Left forelimb (tissue), 1 donor: ENCODE results near the gene ITGAL.
"Not testable (repeated sequence)": the region's sequence is repeated elsewhere in the genome, so short reads cannot be mapped to it uniquely, and the experiment has no call there.

Source experiments
- DNase-seq: peaks from one replicate; pipeline ENCODE4 v3.0.0-alpha.2; 2018; ENCODE audit warnings: low spot score

Gene ITGAL

DNA sequence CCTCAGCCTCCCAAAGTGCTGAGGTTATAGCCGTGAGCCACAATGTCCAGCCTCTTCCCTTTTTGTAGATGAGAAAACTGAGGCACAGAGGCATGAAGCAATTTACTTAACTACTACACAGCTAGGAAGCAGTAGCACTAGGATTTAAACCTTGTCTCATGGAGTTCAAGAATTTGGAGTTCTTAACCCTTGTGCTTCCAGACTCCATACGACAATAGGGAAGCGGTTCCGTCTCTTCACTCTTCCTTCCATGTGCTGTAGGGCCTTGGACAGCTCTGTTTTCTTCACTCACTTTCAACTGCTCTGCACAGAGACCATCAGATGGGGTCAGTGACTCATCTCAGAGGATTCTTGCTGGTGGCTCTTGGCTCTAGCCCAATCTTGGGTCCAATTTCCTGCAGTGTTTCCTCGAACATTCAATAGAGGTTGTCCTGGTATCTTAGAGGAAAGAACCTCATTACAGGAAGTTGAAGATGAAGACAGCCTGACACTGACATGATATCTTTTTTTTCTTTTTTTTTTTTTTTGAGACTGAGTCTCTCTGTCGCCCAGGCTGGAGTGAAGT lies 19.3 kb downstream of the ITGAL start:
- no peak for DNase-seq

DNA sequence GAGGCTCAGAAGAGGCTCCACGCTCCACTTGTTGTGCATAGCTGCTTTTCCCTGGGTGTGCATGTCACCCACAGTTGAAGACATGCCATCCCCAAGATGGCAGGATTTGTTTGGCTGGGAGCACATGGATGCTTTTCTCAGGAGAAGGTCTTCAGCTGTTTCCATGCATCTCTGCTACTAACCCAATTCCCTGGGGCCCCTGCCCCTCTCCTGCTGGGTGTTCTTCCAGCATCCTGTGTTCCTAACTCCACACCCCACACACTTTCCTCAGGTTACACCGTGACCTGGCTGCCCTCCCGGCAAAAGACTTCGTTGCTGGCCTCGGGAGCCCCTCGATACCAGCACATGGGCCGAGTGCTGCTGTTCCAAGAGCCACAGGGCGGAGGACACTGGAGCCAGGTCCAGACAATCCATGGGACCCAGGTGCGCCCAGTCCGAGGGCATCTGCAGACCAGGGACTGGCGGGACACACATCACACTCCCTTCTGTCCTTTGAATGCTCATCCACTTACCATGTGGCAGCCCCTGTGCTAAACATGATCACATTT lies 21.5 kb downstream of the ITGAL start:
- DNase-seq, result no peak

DNA sequence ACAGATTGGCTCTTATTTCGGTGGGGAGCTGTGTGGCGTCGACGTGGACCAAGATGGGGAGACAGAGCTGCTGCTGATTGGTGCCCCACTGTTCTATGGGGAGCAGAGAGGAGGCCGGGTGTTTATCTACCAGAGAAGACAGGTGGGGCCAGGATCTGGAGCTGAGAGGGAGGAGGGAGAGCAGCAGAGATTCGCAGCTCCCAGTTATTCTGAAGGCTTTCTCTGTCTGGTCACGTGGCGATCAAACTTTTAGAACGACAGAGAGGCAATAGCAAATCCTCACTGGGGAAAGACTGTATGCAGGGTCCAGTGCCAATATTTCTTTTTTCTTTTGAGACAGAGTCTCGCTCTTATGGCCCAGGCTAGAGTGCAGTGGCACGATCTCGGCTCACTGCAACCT lies 22.2 kb downstream of the ITGAL start:
- DNase-seq, result no peak

DNA sequence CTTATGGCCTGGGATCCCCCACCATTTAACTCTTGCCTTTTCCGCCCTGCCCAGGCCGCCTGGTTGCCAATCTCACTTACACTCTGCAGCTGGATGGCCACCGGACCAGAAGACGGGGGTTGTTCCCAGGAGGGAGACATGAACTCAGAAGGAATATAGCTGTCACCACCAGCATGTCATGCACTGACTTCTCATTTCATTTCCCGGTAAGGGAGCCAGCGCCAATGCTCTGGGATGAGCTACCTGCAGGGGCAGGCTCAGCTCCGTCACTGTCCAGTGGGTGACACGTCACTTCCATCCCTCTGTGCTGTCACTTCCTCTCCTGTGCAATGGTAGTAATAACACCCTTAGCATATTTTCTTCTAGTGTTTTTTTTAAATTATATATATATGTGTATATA lies 26.7 kb downstream of the ITGAL start:
- no peak for DNase-seq

DNA sequence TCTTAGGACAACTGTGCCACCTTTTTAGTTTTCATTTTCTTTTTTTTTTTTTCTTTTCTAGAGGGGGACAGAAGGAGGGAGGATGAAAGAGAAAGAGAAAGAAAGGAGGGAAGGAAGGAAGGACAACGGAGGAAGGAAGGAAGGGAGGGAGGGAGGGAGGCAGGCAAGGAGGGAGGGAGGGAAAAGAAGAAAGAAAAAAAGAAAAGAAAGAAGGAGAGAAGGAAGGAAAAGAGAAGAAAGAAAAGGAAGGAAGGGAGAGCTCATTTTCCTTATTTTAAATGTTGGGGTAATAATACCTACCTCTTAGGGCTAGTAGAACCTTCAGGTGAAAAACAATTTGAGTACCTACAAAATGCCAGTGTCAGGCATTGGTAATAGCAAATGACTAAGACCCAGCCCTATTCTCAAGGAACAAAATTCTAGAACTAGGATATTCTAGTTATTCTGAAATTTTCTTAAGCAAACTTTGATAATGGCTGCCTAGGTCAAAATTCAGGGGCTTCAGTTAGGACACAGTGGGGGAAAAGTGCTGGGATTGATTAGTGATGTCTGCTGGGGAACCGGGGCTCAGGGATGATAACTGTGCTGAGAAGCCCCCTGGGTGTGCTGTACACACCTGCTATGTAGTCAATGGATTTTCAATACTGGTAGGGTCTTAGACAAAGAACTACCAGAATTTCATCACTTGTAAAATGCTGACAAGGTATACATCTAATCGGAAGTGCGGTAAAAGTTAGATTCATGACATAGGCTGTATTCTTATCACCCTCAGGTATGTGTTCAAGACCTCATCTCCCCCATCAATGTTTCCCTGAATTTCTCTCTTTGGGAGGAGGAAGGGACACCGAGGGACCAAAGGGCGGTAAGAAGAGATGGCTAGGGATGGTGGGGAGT lies 31.1 kb downstream of the ITGAL start:
- DNase-seq, result no peak

DNA sequence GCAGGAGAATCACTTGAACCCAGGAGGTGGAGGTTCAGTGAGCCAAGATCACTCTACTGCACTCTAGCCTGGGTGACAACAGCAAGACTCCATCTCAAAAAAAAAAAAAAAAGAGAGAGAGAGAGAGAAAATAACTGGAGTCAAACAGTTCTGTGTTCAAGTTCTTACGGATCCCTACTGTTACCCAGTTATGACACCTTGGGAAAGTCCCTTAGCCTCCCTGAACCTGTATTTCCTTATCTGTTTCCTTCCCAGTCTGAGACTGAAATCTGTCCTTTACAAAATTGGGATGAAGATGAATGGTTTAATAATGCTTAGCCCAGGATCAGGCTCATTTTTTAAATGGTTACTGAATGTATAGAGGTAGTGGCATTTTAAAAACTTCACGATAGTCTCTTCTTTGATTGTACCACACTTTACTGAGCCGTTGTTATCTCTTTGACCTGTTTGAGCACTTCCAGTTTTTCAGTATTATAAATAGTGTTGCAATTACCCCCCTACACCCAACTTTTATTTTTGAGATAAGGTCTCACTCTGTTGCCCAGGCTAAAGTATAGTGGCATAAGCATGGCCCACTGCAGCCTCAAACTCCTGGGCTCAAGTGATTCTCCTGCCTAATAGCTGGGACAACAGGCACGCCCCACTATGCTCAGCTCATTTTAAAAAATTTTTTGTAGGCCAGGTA lies 36.7 kb downstream of the ITGAL start:
- no peak for DNase-seq

DNA sequence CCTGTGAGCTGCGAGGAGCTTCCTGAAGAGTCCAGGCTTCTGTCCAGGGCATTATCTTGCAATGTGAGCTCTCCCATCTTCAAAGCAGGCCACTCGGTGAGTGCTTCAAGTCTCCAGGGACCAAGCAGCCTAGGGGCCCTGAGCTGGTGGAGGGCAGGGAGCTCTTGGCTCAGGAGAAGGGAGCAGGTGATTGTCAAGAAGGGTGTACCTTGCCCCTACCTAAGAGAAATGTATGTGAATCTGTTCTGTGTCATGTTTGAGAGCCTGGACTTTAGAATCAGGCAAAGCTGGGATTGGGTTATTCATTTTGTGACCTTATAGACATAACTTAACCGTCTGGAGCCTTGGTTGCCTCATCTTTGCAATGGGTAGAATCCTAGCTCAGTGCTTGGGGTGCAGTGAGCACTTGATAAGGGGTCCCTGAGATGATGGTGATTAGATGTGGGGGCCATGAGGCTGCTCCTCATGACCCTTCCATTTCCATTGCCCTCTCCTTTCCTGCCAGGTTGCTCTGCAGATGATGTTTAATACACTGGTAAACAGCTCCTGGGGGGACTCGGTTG lies 37.9 kb downstream of the ITGAL start:
- no peak for DNase-seq

DNA sequence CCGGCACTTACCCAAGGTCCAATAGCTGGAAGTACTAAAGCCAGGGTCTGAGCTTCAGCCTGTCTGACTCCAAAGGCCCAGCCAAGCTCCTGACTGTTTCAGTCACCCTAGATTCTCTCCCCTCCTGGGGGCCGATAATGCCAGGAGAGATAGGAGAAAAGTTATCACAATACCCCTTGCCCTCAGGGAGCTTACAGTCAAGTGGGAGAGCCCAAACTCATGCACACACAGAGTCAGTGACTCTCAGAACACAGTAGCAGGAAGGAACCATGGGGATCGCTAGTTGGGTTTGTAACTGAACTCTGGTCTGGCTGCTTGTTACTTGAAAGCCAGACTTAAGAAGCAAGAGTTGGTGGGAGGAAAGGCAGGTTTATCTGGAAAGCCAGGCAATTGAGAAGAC lies 39.0 kb downstream of the ITGAL start:
- no peak for DNase-seq

DNA sequence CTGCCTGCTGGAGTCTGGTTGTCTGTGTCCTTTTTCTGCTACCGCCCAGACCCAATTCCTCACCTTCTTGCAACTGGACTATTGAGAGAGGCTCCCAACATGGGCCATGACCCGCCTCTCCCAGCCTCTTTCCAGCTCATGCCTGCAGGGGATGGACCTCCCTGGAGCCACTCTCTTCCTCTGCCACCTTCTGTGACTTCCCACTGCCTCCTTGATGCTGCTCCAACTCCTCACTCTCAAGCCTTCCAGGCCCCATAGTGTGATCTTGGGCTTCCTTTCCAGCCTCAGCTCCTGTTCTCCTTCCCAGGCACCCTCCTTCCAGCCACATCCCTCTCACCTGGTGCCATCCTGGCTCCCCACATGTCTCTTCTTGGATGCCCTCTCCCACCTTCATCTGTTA lies 42.7 kb downstream of the ITGAL start:
- DNase-seq, result no peak

DNA sequence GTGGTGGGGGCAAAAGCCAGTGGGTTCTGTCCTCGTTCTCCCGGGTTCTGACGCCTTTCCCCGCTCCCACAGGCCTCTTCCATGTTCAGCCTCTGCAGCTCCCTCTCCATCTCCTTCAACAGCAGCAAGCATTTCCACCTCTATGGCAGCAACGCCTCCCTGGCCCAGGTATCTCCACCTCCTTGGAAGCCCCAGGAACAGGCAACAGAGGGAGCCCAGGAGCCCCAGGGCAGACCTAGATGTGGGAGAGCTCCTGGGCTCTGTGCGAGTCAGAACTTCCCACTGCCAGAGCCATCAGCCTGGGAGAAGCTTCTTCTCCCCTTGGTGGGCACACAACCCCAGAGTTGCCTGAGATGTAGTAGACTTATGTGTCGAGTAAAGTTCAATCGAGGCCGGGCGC lies 46.0 kb downstream of the ITGAL start:
- DNase-seq, result no peak

DNA sequence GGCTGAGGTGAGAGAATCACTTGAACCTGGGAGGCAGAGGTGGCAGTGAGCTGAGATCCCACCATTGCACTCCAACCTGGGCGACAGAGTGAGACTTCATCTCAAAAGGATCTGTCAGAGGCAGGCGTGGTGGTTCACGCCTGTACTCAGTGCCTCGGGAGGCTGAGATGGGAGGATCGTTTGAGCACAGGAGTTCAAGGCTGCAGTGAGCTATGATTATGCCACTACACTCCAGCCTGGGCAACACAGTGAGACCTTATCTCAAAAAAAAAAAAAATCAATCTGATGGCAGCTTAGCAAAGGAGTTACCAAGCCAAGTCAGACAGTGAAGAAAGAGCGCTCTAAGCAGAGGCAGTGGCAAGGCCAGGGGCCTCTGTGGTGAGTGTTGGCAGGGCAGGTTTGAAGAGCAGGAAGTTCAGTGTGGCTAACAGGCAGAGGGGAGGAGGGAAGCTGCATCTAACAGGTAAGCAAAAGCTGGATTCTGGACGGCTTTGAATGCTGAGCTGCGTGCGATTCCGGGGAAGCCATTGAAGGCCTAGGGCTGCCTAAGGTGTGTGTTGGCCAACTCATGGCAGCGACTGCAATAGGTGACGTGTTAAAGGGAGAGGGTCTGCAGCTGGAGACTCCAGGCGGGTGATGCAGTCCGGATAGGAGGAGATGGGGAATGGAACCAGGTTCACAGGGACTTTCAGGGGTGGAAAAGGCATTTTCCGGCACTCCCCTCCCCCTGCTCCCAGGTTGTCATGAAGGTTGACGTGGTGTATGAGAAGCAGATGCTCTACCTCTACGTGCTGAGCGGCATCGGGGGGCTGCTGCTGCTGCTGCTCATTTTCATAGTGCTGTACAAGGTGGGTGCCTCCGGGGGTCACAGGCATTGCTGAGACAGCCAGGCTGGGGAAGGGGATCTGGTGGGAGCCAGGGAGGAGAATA lies 46.8 kb downstream of the ITGAL start:
- no peak for DNase-seq

DNA sequence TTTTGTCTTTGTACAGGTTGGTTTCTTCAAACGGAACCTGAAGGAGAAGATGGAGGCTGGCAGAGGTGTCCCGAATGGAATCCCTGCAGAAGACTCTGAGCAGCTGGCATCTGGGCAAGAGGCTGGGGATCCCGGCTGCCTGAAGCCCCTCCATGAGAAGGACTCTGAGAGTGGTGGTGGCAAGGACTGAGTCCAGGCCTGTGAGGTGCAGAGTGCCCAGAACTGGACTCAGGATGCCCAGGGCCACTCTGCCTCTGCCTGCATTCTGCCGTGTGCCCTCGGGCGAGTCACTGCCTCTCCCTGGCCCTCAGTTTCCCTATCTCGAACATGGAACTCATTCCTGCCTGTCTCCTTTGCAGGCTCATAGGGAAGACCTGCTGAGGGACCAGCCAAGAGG lies 48.9 kb downstream of the ITGAL start:
- DNase-seq, result no peak

DNA sequence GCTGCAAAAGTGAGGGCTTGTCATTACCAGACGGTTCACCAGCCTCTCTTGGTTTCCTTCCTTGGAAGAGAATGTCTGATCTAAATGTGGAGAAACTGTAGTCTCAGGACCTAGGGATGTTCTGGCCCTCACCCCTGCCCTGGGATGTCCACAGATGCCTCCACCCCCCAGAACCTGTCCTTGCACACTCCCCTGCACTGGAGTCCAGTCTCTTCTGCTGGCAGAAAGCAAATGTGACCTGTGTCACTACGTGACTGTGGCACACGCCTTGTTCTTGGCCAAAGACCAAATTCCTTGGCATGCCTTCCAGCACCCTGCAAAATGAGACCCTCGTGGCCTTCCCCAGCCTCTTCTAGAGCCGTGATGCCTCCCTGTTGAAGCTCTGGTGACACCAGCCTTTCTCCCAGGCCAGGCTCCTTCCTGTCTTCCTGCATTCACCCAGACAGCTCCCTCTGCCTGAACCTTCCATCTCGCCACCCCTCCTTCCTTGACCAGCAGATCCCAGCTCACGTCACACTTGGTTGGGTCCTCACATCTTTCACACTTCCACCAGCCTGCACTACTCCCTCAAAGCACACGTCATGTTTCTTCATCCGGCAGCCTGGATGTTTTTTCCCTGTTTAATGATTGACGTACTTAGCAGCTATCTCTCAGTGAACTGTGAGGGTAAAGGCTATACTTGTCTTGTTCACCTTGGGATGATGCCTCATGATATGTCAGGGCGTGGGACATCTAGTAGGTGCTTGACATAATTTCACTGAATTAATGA lies 49.5 kb downstream of the ITGAL start:
- DNase-seq, result no peak

DNA sequence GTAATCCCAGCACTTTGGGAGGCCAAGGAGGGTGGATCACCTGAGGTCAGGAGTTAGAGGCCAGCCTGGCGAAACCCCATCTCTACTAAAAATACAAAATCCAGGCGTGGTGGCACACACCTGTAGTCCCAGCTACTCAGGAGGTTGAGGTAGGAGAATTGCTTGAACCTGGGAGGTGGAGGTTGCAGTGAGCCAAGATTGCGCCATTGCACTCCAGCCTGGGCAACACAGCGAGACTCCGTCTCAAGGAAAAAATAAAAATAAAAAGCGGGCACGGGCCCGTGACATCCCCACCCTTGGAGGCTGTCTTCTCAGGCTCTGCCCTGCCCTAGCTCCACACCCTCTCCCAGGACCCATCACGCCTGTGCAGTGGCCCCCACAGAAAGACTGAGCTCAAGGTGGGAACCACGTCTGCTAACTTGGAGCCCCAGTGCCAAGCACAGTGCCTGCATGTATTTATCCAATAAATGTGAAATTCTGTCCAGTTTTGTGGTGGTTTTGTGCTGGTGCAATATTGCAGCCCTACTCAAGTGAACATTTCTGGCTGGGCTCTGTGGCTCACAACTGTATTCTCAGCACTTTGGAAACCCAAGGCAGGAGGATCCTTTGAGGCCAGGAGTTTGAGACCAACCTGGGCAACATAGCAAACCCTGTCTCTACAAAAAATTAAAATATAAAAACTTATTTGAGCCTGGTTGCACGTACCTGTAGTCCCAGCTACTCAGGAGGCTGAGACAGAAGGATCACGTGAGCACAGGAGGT lies 50.3 kb downstream of the ITGAL start:
- DNase-seq, result not testable (repeated sequence)

DNA sequence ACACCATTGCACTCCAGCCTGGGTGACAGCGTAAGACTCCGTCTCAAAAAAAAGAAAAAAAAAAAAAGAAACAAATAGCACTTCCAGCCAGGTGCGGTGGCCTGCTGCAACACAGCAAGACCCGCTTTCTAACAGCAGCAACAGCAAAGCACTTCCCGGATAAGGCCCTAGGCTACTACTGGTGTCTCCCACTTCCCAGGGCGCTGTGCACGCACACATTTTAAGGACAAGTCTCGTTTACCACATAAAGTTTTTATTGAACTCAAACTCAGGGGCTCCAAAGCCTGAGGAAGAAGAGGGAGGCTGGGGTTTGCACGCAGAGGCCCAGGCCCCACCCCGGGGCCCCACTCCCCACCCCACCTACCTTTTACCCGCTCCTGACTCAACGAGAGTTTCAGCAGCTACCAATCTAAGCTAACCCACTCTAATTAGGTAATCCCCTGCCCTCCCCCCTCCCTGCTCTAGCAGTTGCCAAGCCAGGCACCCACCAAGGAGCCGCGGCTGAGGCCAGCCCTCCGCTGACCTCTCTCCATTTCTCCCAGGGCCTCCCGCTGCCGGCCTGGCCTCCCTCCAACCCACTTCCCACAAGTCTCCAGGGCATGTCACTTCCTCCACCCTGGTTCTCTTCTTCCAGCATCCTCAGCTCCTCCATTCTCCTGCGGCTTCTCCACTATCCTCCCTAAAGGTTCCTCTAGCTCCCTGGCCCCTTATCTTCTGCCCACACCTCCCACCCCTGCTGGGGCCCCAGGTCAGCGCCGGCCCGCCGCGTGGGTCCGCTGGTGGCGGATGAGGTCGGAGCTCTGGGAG lies 51.4 kb downstream of the ITGAL start:
- DNase-seq, result no peak

DNA sequence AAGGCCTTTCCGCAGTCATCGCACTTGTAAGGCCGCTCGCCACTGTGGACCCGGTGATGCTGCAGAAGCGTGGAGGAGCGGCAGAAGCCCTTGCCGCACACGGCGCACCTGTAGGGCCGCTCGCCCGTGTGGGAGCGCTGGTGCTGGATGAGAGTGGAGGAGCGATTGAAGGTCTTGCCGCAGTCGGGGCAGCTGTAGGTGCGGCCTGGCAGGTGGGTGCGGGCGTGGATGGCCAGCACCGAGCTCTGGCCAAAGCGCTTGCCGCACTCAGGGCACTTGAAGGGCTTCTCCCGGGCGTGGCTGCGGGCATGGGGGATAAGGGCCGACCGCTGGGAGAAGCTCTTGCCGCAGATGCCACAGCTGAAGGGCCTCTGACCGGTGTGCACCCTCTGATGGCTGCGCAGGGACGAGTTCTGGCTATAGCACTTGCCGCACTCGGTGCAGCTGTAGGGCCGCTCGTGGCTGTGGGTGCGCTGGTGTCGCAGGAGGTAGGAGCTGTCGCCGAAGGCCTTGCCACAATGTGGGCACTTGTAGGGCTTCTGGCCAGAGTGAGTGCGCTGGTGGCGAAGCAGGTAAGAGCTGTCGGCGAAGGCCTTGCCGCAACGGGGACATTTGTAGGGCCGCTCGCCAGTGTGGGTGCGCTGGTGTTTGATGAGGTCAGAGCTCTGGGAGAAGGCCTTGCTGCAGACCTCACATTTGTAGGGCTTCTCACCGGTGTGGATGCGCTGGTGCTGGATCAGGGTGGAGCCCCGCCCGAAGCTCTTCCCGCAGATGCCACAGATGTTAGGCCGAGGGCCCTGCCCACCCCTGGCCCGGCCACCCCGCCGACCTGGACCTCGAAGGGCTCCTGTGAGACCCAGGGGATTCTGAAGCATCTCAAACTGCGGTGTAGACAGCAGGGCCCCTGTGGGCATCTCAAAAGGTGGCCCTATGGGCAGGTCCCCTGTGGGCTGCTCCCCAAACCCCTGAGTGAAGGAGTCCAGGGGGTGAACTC lies 52.3 kb downstream of the ITGAL start:
- no peak for DNase-seq

DNA sequence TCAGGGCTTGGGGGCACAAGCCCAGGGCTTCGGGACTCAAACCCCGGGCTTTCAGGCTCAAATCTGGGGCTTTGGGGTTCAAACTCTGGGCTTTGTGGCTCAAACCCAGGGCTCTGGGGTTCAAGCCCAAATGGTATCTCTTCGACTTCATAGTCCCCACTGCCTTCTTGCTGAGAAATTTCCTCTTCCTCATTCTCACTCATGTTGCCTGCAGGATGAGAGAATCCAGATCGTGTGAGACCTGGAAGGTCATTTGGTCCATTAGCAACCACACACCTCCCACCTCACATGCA lies 53.2 kb downstream of the ITGAL start:
- DNase-seq, result no peak
